Fibroblast of lung (primary cell): Measurements from ENCODE around the gene STK11IP. TPM values are rescaled to one million over a fixed set of nuclear protein-coding genes. Genes with fewer than 3 reads are reported as not detected.
A peak's percentile ranks its signal among the peaks of the same experiment; 100 is the strongest.

Source experiments
- DNase-seq, 2 donors: peaks; one replicate each; pipeline versions ENCODE4 v3.0.0 to v3.0.0-alpha.2; 2010; ENCODE audit warnings: low read depth in 2 of 2
- H2AFZ ChIP-seq: 2 replicates; pipeline ENCODE4 v1.5.1; 2012; ENCODE audit warnings: low read length, control low read depth, inconsistent platforms
- H3K27ac ChIP-seq: 2 replicates; pipeline ENCODE4 v1.5.1; 2011; ENCODE audit warnings: low read length, control low read depth; ENCODE audit not compliant: insufficient read depth
- H3K27me3 ChIP-seq: 2 replicates; pipeline ENCODE4 v1.5.1; 2011; ENCODE audit warnings: mild to moderate bottlenecking, low read length; ENCODE audit not compliant: control insufficient read depth, insufficient read depth
- H3K36me3 ChIP-seq: 2 replicates; pipeline ENCODE4 v1.5.1; 2011; ENCODE audit warnings: low read length; ENCODE audit not compliant: control insufficient read depth, insufficient read depth
- H3K4me1 ChIP-seq: 2 replicates; pipeline ENCODE4 v1.5.1; 2011; ENCODE audit warnings: low read length; ENCODE audit not compliant: control insufficient read depth, insufficient read depth; ENCODE audit errors: extremely low read depth
- H3K4me2 ChIP-seq: 2 replicates; pipeline ENCODE4 v1.5.1; 2011; ENCODE audit warnings: low read length, control low read depth; ENCODE audit not compliant: insufficient read depth; ENCODE audit errors: extremely low read depth
- H3K4me3 ChIP-seq, 4 experiments: fragments of 200-600 bp in 1 of 4; sonication (generic) in 1 of 4; replicated peaks in 1 of 4; 2 replicates each; pipeline ENCODE4 v1.5.1; 2011 to 2016; ENCODE audit warnings: low read length in 4 of 4, low read depth in 3 of 4, mild to moderate bottlenecking in 3 of 4, control low read depth in 2 of 4, inconsistent platforms in 1 of 4, mixed read lengths in 1 of 4; ENCODE audit not compliant: insufficient read depth in 1 of 4; ENCODE audit errors: control extremely low read depth in 1 of 4
- H3K79me2 ChIP-seq: 2 replicates; pipeline ENCODE4 v1.5.1; 2012; ENCODE audit warnings: mild to moderate bottlenecking, low read length, inconsistent platforms; ENCODE audit not compliant: control insufficient read depth, insufficient read depth
- H3K9ac ChIP-seq: 2 replicates; pipeline ENCODE4 v1.5.1; 2011; ENCODE audit warnings: mild to moderate bottlenecking, low read length, control low read depth; ENCODE audit not compliant: insufficient read depth
- H3K9me3 ChIP-seq: 2 replicates; pipeline ENCODE4 v1.5.1; 2012; ENCODE audit warnings: low read depth, low read length; ENCODE audit not compliant: control insufficient read depth, insufficient read depth
- H4K20me1 ChIP-seq: 2 replicates; pipeline ENCODE4 v1.5.1; 2011; ENCODE audit warnings: low read length; ENCODE audit not compliant: control insufficient read depth, insufficient read depth; ENCODE audit errors: extremely low read depth
- EZH2 ChIP-seq: IDR thresholded peaks from 2 replicates; pipeline ENCODE4 v1.5.1; 2012; ENCODE audit warnings: low read length, control low read depth, mild to moderate bottlenecking; ENCODE audit errors: missing control alignments
- polyA plus RNA-seq, 2 donors: library from polyadenylated mRNA; depleted of rRNA in 1 of 2; stranded (reverse) in 1 of 2; unstranded in 1 of 2; fragments of >200 nt; gene quantifications; 2 replicates each; pipeline ENCODE4 v1.2.1, GENCODE V29; 2011 to 2012; ENCODE audit warnings: missing spikeins in 1 of 2
- total RNA-seq: library from RNA; depleted of rRNA; stranded (reverse); fragments of >200 nt; gene quantifications from 2 replicates; pipeline ENCODE4 v1.2.1, GENCODE V29; 2014
- TF ChIP-seq, protein P1 (sequence below), 2 donors: IDR thresholded peaks in 1 of 2; conservative IDR thresholded peaks in 1 of 2; 1 replicate in 1 of 2; 2 replicates in 1 of 2; pipeline ENCODE4 v1.5.1; 2011 to 2012; ENCODE audit warnings: low read length in 2 of 2, control low read depth in 1 of 2, inconsistent platforms in 1 of 2, low read depth in 1 of 2, mild to moderate bottlenecking in 1 of 2

STK11IP gene
- total and polyA plus RNA-seq, 2 donors (not counting 1 experiment from before 2014, with no cell fraction given) = 5.6 to 16.8 TPM

DNA sequence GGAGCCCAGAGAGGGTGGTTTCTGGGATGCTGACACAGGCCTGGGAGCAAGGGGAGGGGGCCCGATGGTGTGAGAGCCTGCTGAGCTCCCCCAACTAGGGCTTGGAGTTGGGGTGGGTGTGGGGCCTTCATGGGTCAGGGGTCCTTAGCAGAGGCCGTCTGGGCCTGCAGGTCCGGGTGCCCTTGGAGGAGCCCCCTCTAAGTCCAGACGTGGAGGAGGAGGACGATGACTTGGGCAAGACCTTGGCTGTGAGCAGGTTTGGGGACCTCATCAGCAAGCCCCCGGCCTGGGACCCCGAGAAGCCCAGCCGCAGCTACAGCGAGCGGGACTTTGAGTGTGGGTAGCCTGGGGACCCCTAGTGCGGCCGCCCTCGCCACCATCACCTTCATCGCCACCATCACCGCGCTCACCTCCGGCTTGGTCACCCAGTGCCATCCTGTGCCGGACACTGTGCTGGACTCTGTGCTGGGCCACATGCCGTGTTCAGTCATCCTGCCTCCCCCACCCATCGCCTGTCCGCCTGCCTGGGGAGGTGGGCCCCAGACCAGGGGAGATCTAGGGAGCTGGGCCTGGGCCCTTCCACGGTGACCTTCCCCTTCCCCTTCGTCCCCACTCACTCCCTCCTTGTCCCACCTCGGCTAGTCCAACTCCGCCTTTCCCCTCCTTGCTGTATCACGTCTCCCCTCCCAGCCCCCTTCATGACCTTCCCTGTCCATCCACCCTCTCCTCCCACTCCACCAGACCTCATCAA, 30.8 kb downstream of the STK11IP start:
- Histone ChIP-seq H4K20me1 (no peaks in the 10 kb centered on the region), H3K4me3 (peak overlapping the region in 2 of 4 experiments; percentile 32 to 54), H3K9ac (no peak overlapping the region), H3K27me3 (peaks cover 5% of the 10 kb centered on the region), H3K4me2 (no peak overlapping the region), H3K79me2 (no peaks in the 10 kb centered on the region), H3K4me1 (no peaks in the 10 kb centered on the region), H3K36me3 (no peaks in the 10 kb centered on the region), H3K9me3 (no peaks in the 10 kb centered on the region), H3K27ac (no peak overlapping the region), H2AFZ (no peak overlapping the region)
- no peak for DNase-seq
- TF ChIP-seq, protein P1, sequence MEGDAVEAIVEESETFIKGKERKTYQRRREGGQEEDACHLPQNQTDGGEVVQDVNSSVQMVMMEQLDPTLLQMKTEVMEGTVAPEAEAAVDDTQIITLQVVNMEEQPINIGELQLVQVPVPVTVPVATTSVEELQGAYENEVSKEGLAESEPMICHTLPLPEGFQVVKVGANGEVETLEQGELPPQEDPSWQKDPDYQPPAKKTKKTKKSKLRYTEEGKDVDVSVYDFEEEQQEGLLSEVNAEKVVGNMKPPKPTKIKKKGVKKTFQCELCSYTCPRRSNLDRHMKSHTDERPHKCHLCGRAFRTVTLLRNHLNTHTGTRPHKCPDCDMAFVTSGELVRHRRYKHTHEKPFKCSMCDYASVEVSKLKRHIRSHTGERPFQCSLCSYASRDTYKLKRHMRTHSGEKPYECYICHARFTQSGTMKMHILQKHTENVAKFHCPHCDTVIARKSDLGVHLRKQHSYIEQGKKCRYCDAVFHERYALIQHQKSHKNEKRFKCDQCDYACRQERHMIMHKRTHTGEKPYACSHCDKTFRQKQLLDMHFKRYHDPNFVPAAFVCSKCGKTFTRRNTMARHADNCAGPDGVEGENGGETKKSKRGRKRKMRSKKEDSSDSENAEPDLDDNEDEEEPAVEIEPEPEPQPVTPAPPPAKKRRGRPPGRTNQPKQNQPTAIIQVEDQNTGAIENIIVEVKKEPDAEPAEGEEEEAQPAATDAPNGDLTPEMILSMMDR (conservative IDR thresholded peaks at IDR 0.05 in 1 of 2, IDR thresholded peaks at IDR 0.05 in 1 of 2; ENCODE audit: low read depth in 1 of 2, low read length in 2 of 2) = no peak
- no peak for TF ChIP-seq EZH2

DNA sequence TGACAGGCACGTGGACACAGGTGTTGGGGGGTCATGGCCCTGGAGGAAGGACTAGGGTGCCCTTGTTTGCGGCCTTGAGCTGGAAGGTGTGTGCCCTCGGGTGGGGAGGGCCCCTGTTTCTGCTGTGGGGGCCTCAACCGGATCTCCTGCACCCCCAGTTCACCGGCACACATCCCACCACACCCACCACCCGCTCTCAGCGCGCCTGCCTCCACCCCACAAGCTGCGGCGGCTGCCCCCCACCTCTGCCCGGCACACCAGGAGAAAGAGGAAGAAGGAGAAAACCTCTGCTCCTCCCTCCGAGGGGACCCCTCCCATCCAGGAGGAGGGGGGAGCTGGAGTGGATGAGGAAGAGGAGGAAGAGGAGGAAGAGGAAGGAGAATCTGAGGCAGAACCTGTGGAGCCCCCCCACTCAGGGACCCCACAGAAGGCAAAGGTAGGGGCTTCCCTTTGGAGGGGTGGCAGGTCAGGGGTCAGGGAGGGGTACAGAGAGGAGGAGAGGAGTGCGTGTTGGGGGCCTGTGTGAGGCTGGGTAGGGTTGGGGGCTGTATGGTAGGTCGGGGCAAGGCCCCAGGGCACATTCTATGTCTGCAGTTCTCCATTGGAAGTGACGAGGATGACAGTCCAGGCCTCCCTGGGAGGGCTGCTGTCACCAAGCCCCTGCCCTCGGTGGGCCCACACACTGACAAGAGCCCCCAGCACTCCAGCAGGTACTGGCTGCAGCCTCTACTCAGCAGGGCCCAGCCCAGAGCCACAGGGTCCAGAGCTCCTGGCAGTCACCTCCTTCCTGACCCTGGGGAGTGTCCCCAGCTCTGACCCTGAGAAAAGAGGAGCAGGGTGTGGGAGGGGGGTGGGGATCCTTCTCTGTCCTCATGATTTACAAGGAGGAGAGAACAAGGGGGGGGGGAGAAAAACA, 31.6 kb downstream of the STK11IP start:
- Histone ChIP-seq H3K9ac (no peak overlapping the region), H3K4me1 (no peaks in the 10 kb centered on the region), H3K27me3 (peaks cover 5% of the 10 kb centered on the region), H3K36me3 (no peaks in the 10 kb centered on the region), H2AFZ (no peak overlapping the region), H3K9me3 (no peaks in the 10 kb centered on the region), H4K20me1 (no peaks in the 10 kb centered on the region), H3K4me2 (no peak overlapping the region), H3K4me3 (no peak overlapping the region), H3K27ac (no peak overlapping the region), H3K79me2 (no peaks in the 10 kb centered on the region)
- DNase-seq = no peak
- TF ChIP-seq EZH2 = no peak
- TF ChIP-seq, protein P1 (conservative IDR thresholded peaks at IDR 0.05 in 1 of 2, IDR thresholded peaks at IDR 0.05 in 1 of 2; ENCODE audit: low read depth in 1 of 2, low read length in 2 of 2) = no peak

DNA sequence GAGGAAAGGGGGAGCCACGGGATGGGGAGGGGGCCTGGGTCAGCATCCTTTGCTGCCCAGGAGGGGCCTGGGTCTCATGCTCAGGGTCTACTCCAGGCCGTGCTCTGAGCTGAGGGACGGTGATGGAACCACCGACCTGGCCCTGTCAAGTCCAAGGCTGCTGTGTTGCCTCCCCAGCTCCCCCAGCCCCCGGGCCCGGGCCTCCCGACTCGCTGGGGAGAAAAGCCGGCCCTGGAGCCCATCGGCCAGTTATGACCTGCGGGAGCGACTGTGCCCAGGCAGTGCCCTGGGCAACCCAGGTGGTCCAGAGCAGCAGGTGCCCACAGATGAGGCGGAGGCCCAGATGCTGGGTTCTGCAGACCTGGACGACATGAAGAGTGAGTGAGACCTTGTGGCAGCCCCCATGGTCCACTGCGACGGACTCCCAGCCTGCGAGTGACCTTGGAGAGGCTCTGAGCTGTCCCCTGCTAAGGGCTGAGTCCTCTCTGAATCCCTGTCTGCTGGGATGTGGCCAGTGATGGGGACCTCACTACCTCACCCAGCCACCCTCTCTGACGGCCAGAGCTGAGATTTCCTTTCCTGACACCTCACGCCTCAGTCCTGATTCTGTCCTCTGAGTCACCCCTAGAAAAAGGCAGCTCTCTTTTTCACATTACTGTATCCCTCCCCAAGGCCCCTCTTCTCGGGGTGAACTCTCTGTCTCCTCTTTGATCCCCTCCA, 32.5 kb downstream of the STK11IP start:
- no peak for DNase-seq
- H3K79me2 ChIP-seq = no peaks in the 10 kb centered on the region
- no peaks in the 10 kb centered on the region for H3K4me1 ChIP-seq
- no peak overlapping the region for H2AFZ ChIP-seq
- H3K27me3 ChIP-seq = peaks cover 5% of the 10 kb centered on the region
- H3K27ac ChIP-seq = no peak overlapping the region
- no peak overlapping the region for H3K9ac ChIP-seq
- TF ChIP-seq EZH2 = no peak
- TF ChIP-seq, protein P1 (conservative IDR thresholded peaks at IDR 0.05 in 1 of 2, IDR thresholded peaks at IDR 0.05 in 1 of 2; ENCODE audit: low read depth in 1 of 2, low read length in 2 of 2) = no peak
- no peaks in the 10 kb centered on the region for H3K9me3 ChIP-seq
- H4K20me1 ChIP-seq = no peaks in the 10 kb centered on the region
- H3K4me3 ChIP-seq = no peak overlapping the region
- H3K4me2 ChIP-seq = no peak overlapping the region
- H3K36me3 ChIP-seq = no peaks in the 10 kb centered on the region
